ENCODE data around the gene MCRS1.

MCRS1 gene

DNA sequence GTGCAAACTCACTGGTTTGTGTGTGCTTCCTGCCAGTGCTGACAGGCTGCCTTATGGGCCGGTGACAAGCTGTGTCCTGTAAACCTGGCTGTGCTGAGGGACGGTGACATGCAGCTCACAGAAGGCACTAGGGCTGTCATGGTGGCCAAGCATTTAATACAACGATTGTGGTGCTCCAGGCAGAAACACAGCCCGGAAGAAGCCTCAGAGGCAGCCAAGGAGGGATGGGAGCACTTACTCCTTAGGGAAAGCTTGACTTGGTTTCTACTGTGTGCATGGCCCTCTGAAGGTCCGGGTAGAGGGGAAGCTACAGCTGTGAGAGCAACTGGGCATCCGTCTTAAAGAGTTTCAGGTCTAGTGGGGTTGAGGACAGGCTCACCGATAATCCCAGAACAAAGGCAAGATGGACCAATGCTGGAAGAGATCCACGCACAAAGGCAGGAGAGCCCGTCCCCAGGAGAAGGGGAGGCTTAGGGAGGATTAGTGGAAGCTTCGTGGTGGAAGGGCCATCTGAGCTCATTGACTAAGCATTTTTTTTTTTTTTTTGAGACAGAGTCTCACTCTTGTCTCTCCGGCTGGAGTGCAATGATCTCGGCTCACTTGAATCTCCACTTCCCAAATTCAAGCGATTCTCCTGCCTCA, 10.7 kb upstream of the MCRS1 start:
- peak; percentile 67 for DNase-seq (ENCODE audit: insufficient read length, low spot score)
- FAIRE-seq: peak; percentile 44
- TF ChIP-seq, protein P1, sequence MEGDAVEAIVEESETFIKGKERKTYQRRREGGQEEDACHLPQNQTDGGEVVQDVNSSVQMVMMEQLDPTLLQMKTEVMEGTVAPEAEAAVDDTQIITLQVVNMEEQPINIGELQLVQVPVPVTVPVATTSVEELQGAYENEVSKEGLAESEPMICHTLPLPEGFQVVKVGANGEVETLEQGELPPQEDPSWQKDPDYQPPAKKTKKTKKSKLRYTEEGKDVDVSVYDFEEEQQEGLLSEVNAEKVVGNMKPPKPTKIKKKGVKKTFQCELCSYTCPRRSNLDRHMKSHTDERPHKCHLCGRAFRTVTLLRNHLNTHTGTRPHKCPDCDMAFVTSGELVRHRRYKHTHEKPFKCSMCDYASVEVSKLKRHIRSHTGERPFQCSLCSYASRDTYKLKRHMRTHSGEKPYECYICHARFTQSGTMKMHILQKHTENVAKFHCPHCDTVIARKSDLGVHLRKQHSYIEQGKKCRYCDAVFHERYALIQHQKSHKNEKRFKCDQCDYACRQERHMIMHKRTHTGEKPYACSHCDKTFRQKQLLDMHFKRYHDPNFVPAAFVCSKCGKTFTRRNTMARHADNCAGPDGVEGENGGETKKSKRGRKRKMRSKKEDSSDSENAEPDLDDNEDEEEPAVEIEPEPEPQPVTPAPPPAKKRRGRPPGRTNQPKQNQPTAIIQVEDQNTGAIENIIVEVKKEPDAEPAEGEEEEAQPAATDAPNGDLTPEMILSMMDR (IDR thresholded peaks at IDR 0.05; ENCODE audit: insufficient read depth, missing control alignments): no peak

DNA sequence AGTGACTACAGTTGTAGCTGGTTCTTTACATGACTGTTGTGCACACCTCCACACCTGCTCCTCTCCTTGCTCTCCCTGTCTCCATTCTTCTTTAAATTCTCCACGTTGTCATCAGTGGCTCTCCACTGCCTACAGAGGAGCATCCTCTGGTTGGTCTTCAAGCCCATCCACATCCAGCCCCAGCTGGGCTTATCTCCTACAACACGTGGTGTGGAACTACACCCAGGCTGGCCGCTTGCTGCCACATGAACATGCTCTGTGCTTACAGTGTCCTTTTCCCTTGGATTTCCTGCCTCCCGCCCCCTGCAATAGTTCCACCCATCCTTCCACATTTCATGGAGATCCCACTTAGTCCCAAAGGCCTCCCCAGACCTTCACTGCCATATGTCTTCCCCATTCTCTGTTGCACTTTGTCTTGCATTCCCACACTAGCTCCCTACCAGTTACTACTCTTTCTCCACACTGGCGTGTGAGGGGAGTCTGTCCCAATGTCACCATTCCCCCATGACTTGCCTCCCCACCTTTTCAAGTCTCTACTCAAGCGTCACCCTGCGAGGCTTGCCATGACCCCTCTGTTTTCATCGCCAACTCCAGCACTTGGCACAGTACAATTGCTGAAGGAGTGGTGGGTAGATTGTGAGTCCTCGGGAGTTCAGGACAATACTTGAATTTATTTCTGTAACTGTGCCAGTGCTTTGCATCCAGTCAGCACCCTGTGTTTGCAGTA, 9.8 kb upstream of the MCRS1 start:
- no peak for FAIRE-seq
- TF ChIP-seq, protein P1 (IDR thresholded peaks at IDR 0.05; ENCODE audit: insufficient read depth, missing control alignments): no peak
- DNase-seq (ENCODE audit: insufficient read length, low spot score): no peak

DNA sequence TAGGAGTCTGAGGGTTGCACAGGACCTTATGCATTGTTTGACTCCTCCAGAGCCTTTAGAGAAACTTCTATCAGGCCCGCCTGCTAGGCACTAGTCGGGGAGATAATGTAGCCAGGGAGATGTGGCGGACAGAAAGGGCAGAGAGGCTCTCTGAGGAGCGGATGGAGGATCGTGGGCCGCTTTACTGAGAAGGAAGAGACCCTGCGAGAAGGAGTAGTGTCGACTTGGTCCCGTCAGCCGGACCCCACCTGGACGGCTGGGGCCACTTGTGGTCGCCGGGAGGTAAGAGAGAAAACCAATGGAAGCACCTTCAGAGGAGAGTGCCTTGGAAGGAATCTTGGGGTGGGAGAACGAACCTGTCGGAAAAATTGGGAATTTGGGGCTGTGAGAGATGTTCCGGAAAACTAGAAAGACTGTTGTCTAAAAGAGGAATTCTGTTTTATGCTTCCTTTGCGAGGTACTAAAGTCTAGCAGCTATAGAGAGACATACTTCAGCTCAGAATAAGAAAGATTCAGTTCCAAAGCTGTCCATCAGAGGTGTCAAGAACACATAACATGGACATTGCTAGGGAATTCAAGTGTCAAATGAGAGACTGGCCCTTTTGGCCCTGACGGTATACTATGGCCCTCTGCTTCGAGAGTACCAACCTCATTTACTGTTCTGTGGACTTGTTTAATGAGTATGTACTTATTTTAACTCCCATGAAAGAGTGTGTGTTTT, 660 bp upstream of the MCRS1 start:
- DNase-seq (ENCODE audit: insufficient read length, low spot score) (no peak), FAIRE-seq (no peak)
- TF ChIP-seq, protein P1 (IDR thresholded peaks at IDR 0.05; ENCODE audit: insufficient read depth, missing control alignments): no peak

DNA sequence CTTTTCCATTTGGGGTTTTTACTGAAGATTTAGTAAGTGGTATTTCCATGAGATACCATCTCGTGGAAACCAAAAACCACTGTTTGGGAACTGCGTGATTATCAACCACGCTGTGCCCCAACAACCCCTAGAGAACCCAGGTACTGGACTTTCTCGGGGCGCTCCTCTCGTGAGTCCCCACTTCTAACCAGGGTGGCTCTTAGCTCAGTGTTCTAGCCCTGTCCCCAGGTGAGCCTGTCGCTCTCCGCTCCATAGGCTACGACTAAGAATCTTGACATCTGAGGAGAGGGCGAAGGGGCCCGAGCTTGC, 686 bp downstream of the MCRS1 start:
- DNase-seq (ENCODE audit: insufficient read length, low spot score): no peak
- FAIRE-seq: no peak
- TF ChIP-seq, protein P1 (IDR thresholded peaks at IDR 0.05; ENCODE audit: insufficient read depth, missing control alignments): no peak

DNA sequence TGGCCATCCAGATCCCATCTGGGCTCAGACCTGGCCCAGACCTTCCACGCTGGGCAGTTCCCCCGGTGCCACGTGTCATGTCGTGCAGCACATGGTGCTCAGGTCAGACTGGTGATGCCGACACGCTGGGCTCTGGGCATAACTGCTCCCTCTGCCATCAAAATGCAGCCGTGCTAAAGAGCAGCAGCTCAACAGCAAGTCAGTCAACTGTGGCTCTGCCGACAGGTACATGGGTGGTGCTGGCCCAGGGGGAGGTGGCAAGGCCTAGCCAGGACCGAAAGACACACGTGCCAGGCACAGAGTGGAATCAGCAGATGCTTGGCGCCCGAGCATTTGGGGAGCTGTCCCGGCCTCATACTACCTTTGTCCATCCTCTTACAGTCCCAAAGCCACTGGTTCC, 1.6 kb downstream of the MCRS1 start:
- no peak for FAIRE-seq
- DNase-seq (ENCODE audit: insufficient read length, low spot score): no peak
- TF ChIP-seq, protein P1 (IDR thresholded peaks at IDR 0.05; ENCODE audit: insufficient read depth, missing control alignments): no peak

DNA sequence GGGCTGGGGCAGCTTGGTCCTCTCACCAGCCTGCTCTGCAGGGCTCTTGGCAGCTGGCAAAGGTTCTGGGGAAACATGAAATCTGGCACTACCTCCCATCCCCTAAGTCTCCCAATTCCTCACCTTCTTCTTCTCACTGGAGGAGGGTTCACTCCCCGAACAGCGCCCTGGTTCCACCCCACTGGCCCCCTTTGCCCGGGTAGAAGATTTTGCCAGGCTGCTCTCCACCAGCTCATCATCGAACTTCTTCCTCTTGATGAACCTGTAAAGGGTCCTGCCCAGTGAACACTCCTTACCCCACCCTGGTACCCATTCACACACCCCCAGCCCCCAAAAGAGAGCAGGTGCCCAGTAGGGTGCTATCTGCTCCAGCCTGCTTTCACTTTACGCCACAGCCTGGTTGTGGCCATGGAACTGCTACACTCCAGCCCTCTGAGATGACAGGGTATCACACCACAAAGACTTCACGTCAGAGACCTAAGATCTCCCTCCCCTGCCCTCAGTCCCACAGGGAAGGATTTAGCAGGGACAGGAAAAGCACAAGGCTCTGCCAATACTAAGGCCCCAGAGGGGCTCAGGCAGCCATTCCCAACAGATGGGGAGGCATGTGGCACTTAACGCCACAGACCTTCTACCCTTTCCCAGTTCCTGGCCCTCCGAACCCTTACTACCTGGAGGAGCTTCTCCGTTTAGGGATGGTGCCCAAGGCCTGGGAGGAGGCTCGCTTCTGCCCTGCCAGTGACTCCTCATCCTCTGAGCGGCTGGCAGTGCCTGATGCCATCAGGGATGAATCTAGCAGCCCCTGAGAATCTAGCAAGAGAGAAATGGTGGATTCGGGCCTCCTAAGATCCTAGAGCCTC, 2.3 kb downstream of the MCRS1 start:
- no peak for FAIRE-seq
- TF ChIP-seq, protein P1 (IDR thresholded peaks at IDR 0.05; ENCODE audit: insufficient read depth, missing control alignments): no peak
- no peak for DNase-seq (ENCODE audit: insufficient read length, low spot score)
